Right lobe of liver (tissue), 6 donors: ENCODE data around the gene SMCR8. TPM values are rescaled to one million over a fixed set of nuclear protein-coding genes. Genes with fewer than 3 reads are reported as not detected.

Experiments used
- ATAC-seq, 4 donors: fragments of 200-7000 bp; cut with Tn5 transposase; one replicate each; pipeline ENCODE4 v1.9.1; 2020; ENCODE audit warnings: mild to moderate bottlenecking in 4 of 4, moderate library complexity in 4 of 4
- DNase-seq, 3 donors: peaks; one replicate each; pipeline ENCODE4 v3.0.0-alpha.2; 2020
- H3K27ac ChIP-seq, 3 donors: fragments of 200-600 bp; one replicate each; pipeline ENCODE4 v1.8.0; 2022
- H3K27me3 ChIP-seq, 2 donors: fragments of 200-600 bp; one replicate each; pipeline ENCODE4 v1.8.0; 2022
- H3K36me3 ChIP-seq, 4 donors: fragments of 200-600 bp; sonication (generic) in 1 of 4; one replicate each; pipeline versions ENCODE4 v1.5.1 to v1.8.0; 2017 to 2022; ENCODE audit warnings: control low read depth in 1 of 4
- H3K4me1 ChIP-seq, 4 donors: fragments of 200-600 bp; sonication (generic) in 1 of 4; one replicate each; pipeline versions ENCODE4 v1.5.1 to v1.8.0; 2017 to 2022; ENCODE audit warnings: control low read depth in 1 of 4
- H3K4me3 ChIP-seq, 3 donors: fragments of 200-600 bp; one replicate each; pipeline ENCODE4 v1.8.0; 2022
- H3K9me3 ChIP-seq, 4 donors: fragments of 200-600 bp; sonication (generic) in 1 of 4; one replicate each; pipeline versions ENCODE4 v1.5.1 to v1.8.0; 2017 to 2022; ENCODE audit warnings: control low read depth in 1 of 4
- CTCF ChIP-seq, 4 donors: fragments of 200-600 bp in 3 of 4; fragments of 450-650 bp in 1 of 4; IDR thresholded peaks; one replicate each; pipeline versions ENCODE4 v1.5.1 to v1.8.0; 2016 to 2022; ENCODE audit warnings: antibody characterized with exemption in 4 of 4, mild to moderate bottlenecking in 2 of 4
- POLR2A ChIP-seq: fragments of 450-650 bp; IDR thresholded peaks from one replicate; pipeline ENCODE4 v1.6.1; 2017; ENCODE audit warnings: antibody characterized with exemption, mild to moderate bottlenecking
- WGBS: methylation state at CpG from one replicate; pipeline ENCODE4 v1.1.6; 2018; ENCODE audit warnings: low coverage, low lambda C conversion rate; ENCODE audit not compliant: insufficient coverage; ENCODE audit errors: missing lambda C conversion rate; 5-methylcytosine and 5-hydroxymethylcytosine counted together
- intact Hi-C, 2 donors: fragments of 100-400 bp; cut with DNase I; formaldehyde crosslinking; loops; one replicate each; pipeline versions ENCODE4 v1.11.2 to v1.14.1; 2022
- total RNA-seq, 6 experiments: library from RNA; depleted of rRNA in 2 of 6; stranded (reverse); fragments of >200 nt in 2 of 6; fragmentation: NEBNext Ultra II Directional in 3 of 6; extraction: Animal tissue kit (Norgen Biotek cat#: 25700) in 3 of 6; gene quantifications; one replicate each; pipeline versions ENCODE4 v1.1.0 to v1.2.4, GENCODE V29; 2016 to 2023
- donor health status: DM: no; HTN: yes; CAD: no.
- donor health status: DM: no; HTN: no; CAD: no.
- donor health status: DM: no; HTN: no; CAD: no.
- donor health status: DM: no; HTN: yes; CAD: no.
- donor health status: DM: no; HTN: yes; CAD: no.

The SMCR8 gene
- total RNA-seq, 6 experiments from 2014 or later = 4.2 to 7.9 (median 6.4) TPM

- peaks cover 0 to 10% (median 4%) of the 10 kb centered on the region in 4 donors for H3K36me3 ChIP-seq
- H3K9me3 ChIP-seq = no peaks in the 10 kb centered on the region
- intact Hi-C loops = no loop called here
- DNase-seq (no peak), ATAC-seq (peak in 1 of 4 donors; percentile 9)
- WGBS = 90% methylated on average over 9 of the region's 14 CpGs
- H3K4me3 ChIP-seq = no peak overlapping the region
- H3K27me3 ChIP-seq = no peaks in the 10 kb centered on the region
- no peak overlapping the region for H3K27ac ChIP-seq
- TF ChIP-seq CTCF (IDR thresholded peaks at IDR 0.05) = no peak
- TF ChIP-seq POLR2A = no peak
- H3K4me1 ChIP-seq = no peaks in the 10 kb centered on the region
Measured at GRCh38 chr17:18270046-18270931, 44.8 kb upstream of the SMCR8 start.

GRCh38 chr17:18277076-18277475 is 38.0 kb upstream of the SMCR8 start:
- Histone ChIP-seq H3K27me3 (no peaks in the 10 kb centered on the region), H3K4me1 (no peaks in the 10 kb centered on the region), H3K9me3 (no peaks in the 10 kb centered on the region), H3K27ac (no peak overlapping the region), H3K4me3 (no peak overlapping the region), H3K36me3 (peaks cover 0 to 55% (median 30%) of the 10 kb centered on the region in 4 donors)
- TF ChIP-seq CTCF (IDR thresholded peaks at IDR 0.05) (no peak), POLR2A (no peak)
- DNase-seq (no peak), ATAC-seq (no peak)
- no CpG with 5 or more reads among the region's 1 CpG for WGBS
- intact Hi-C loops = no loop called here

GRCh38 chr17:18278867-18279266 is 36.2 kb upstream of the SMCR8 start:
- no peak overlapping the region for H3K4me3 ChIP-seq
- peaks cover 0 to 72% (median 36%) of the 10 kb centered on the region in 4 donors for H3K36me3 ChIP-seq
- no peak overlapping the region for H3K27ac ChIP-seq
- no peaks in the 10 kb centered on the region for H3K4me1 ChIP-seq
- no peaks in the 10 kb centered on the region for H3K27me3 ChIP-seq
- ATAC-seq (no peak), DNase-seq (no peak)
- intact Hi-C loops = no loop called here
- 81% methylated on average over 3 of the region's 3 CpGs for WGBS
- no peak for TF ChIP-seq CTCF (IDR thresholded peaks at IDR 0.05)
- no peak for TF ChIP-seq POLR2A
- H3K9me3 ChIP-seq = no peaks in the 10 kb centered on the region

GRCh38 chr17:18280249-18280648 is 34.8 kb upstream of the SMCR8 start:
- Histone ChIP-seq H3K36me3 (peaks cover 5 to 82% (median 37%) of the 10 kb centered on the region in 4 donors), H3K27ac (no peak overlapping the region), H3K4me3 (no peak overlapping the region), H3K4me1 (no peaks in the 10 kb centered on the region), H3K27me3 (no peaks in the 10 kb centered on the region), H3K9me3 (no peaks in the 10 kb centered on the region)
- DNase-seq (no peak), ATAC-seq (no peak)
- intact Hi-C loops = no loop called here
- no peak for TF ChIP-seq POLR2A
- no peak for TF ChIP-seq CTCF (IDR thresholded peaks at IDR 0.05)
- no CpG with 5 or more reads among the region's 4 CpGs for WGBS
